Stimulated activated CD8-positive, alpha-beta memory T cell treated with anti-CD3 and anti-CD28 coated beads, Interleukin-15, amount 100 ng/mL, for 1 hour (primary cell): ENCODE results near the gene MUC20.

Source experiments
- DNase-seq: peaks from one replicate; pipeline ENCODE4 v3.0.0-alpha.2; 2020; ENCODE audit warnings: low read depth

Gene MUC20

GRCh38 chr3:195755791-195756676, 35.3 kb downstream of the MUC20 start:
- DNase-seq = no peak

- DNase-seq = no peak
Observed at GRCh38 chr3:195757438-195757770, 36.6 kb downstream of the MUC20 start.

GRCh38 chr3:195757827-195758226, 37.0 kb downstream of the MUC20 start:
- DNase-seq = no peak

- DNase-seq = no peak
Observed at GRCh38 chr3:195758721-195759353, 38.1 kb downstream of the MUC20 start.

GRCh38 chr3:195760345-195761122, 39.8 kb downstream of the MUC20 start:
- DNase-seq = no peak

GRCh38 chr3:195761123-195761566, 40.4 kb downstream of the MUC20 start:
- no peak for DNase-seq

- DNase-seq = no peak
Observed at GRCh38 chr3:195761567-195762248, 40.9 kb downstream of the MUC20 start.

GRCh38 chr3:195762249-195762585, 41.4 kb downstream of the MUC20 start:
- no peak for DNase-seq

GRCh38 chr3:195762611-195763010, 41.8 kb downstream of the MUC20 start:
- DNase-seq = no peak

GRCh38 chr3:195763076-195763830, 42.5 kb downstream of the MUC20 start:
- DNase-seq = no peak

GRCh38 chr3:195763843-195764825, 43.4 kb downstream of the MUC20 start:
- no peak for DNase-seq

GRCh38 chr3:195764961-195765706, 44.4 kb downstream of the MUC20 start:
- no peak for DNase-seq

- DNase-seq = no peak
Observed at GRCh38 chr3:195766671-195767070, 45.9 kb downstream of the MUC20 start.

GRCh38 chr3:195767792-195768191, 47.0 kb downstream of the MUC20 start:
- no peak for DNase-seq

GRCh38 chr3:195768414-195768813, 47.6 kb downstream of the MUC20 start:
- no peak for DNase-seq

- no peak for DNase-seq
Observed at GRCh38 chr3:195768831-195769303, 48.1 kb downstream of the MUC20 start.

GRCh38 chr3:195769551-195769950, 48.8 kb downstream of the MUC20 start:
- DNase-seq = no peak

- DNase-seq = no peak
Observed at GRCh38 chr3:195770081-195770840, 49.5 kb downstream of the MUC20 start.
